Ovary (tissue), 9 donors: ENCODE results near the gene HEMGN. TPM values are rescaled to one million over a fixed set of nuclear protein-coding genes. Genes with fewer than 3 reads are reported as not detected.

Experiments used
- DNase-seq, 5 donors: peaks; one replicate each; pipeline ENCODE4 v3.0.0-alpha.2; 2019 to 2020
- H3K27ac ChIP-seq, 2 donors: fragments of 200-600 bp; one replicate each; pipeline versions ENCODE4 v1.5.1 to v1.8.0; 2019 to 2022
- H3K27me3 ChIP-seq: fragments of 200-600 bp; one replicate; pipeline ENCODE4 v1.8.0; 2022
- H3K36me3 ChIP-seq: fragments of 200-600 bp; sonication (generic); one replicate; pipeline ENCODE4 v1.5.1; 2019
- H3K4me1 ChIP-seq: one replicate; pipeline ENCODE4 v1.8.1; 2013; ENCODE audit warnings: mild to moderate bottlenecking, moderate library complexity; ENCODE audit not compliant: insufficient read depth
- H3K4me3 ChIP-seq: fragments of 200-600 bp; sonication (generic); one replicate; pipeline ENCODE4 v1.5.1; 2017
- H3K9me3 ChIP-seq, 2 donors: fragments of 200-600 bp in 1 of 2; sonication (generic) in 1 of 2; one replicate each; pipeline versions ENCODE4 v1.5.1 to v1.8.1; 2013 to 2019; ENCODE audit warnings: mild to moderate bottlenecking in 1 of 2, moderate library complexity in 1 of 2
- EP300 ChIP-seq: sonication (generic); formaldehyde crosslinking; IDR thresholded peaks from one replicate; pipeline ENCODE4 v1.6.1; 2017; ENCODE audit warnings: antibody characterized with exemption
- POLR2A ChIP-seq: fragments of 450-650 bp; IDR thresholded peaks from one replicate; pipeline ENCODE4 v1.6.1; 2017; ENCODE audit warnings: antibody characterized with exemption, mild to moderate bottlenecking, moderate library complexity
- WGBS, 3 donors: extraction: QIAGEN DNeasy Blood & Tissue Kit in 1 of 3; methylation state at CpG; one replicate each; pipeline versions ENCODE4 v1.1.5 to v1.1.7; 2013 to 2017; 5-methylcytosine and 5-hydroxymethylcytosine counted together
- intact Hi-C, 4 donors: fragments of 100-400 bp; cut with DNase I; formaldehyde crosslinking; loops; one replicate each; pipeline versions ENCODE4 v1.11.0 to v1.15.1; 2022 to 2023
- polyA plus RNA-seq, 2 donors: library from polyadenylated mRNA; stranded (reverse); fragments of 200-250 nt in 1 of 2; fragments of 350-450 nt in 1 of 2; fragmentation: Illumina TruSeq in 1 of 2; extraction: RNeasy Lipid Tissue Mini Kit (QIAGEN cat#74804) in 1 of 2; gene quantifications; one replicate each; pipeline ENCODE4 v1.2.3, GENCODE V29; 2013 to 2014
- total RNA-seq, 7 donors: library from RNA; depleted of rRNA in 2 of 7; stranded (reverse); fragments of >200 nt in 2 of 7; fragmentation: NEBNext Ultra II Directional in 3 of 7; extraction: Animal tissue kit (Norgen Biotek cat#: 25700) in 3 of 7; gene quantifications; one replicate each; pipeline versions ENCODE4 v1.1.0 to v1.2.4, GENCODE V29; 2016 to 2023
- TF ChIP-seq, protein P1 (sequence below), 3 donors: fragments of 450-650 bp in 2 of 3; fragments of 200-600 bp in 1 of 3; IDR thresholded peaks; one replicate each; pipeline versions ENCODE4 v1.5.1 to v1.8.0; 2016 to 2022; ENCODE audit warnings: antibody characterized with exemption in 3 of 3, mild to moderate bottlenecking in 1 of 3
- donor health status: DM: no; HTN: no; CAD: no; lungs with moderate emphysema.
- donor health status: DM: no; HTN: no; CAD: no.
- donor health status: Bipolar disorder and iron deficiency.
- donor health status: DM: yes; HTN: yes; CAD: no.
- donor health status: DM: no; HTN: no; CAD: no.
- donor health status: DM: yes; HTN: yes; CAD: no.

The HEMGN gene
- total and polyA plus RNA-seq, 9 donors, result 0.10 to 0.53 TPM; not detected in 7

DNA sequence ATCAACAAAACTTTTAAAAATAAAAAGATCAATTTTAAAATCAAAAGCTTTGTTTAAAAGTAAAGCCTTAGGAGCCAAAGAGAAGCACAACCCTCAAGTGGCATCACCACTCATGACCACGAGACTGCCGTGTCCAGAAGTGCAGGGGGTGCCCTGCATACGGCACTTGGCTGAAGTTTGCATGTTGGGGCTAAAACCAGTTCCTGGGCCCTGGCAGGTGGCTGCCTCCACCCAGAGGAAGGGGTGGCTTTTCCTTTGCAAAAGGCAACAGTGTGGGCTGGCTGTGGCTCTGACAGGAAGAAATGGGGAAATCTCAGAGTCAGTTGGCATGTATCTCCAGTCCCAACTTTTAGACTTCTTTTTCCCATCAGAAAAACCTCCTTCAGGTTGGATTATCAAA, 30.9 kb downstream of the HEMGN start:
- intact Hi-C loops, result no loop called here
- no peaks in the 10 kb centered on the region for H3K27me3 ChIP-seq
- no peaks in the 10 kb centered on the region for H3K4me1 ChIP-seq
- no peak for DNase-seq
- no peak overlapping the region for H3K4me3 ChIP-seq
- no peaks in the 10 kb centered on the region for H3K36me3 ChIP-seq
- no peaks in the 10 kb centered on the region for H3K9me3 ChIP-seq
- no peak overlapping the region for H3K27ac ChIP-seq
- WGBS, 3 donors, result 85 to 89% (median 87%) methylated on average over 3 of the region's 3 CpGs
- TF ChIP-seq EP300 (no peak), POLR2A (no peak)
- TF ChIP-seq, protein P1, sequence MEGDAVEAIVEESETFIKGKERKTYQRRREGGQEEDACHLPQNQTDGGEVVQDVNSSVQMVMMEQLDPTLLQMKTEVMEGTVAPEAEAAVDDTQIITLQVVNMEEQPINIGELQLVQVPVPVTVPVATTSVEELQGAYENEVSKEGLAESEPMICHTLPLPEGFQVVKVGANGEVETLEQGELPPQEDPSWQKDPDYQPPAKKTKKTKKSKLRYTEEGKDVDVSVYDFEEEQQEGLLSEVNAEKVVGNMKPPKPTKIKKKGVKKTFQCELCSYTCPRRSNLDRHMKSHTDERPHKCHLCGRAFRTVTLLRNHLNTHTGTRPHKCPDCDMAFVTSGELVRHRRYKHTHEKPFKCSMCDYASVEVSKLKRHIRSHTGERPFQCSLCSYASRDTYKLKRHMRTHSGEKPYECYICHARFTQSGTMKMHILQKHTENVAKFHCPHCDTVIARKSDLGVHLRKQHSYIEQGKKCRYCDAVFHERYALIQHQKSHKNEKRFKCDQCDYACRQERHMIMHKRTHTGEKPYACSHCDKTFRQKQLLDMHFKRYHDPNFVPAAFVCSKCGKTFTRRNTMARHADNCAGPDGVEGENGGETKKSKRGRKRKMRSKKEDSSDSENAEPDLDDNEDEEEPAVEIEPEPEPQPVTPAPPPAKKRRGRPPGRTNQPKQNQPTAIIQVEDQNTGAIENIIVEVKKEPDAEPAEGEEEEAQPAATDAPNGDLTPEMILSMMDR (IDR thresholded peaks at IDR 0.05), result no peak

GRCh38 chr9:97906236-97906831, 31.6 kb downstream of the HEMGN start:
- 81 to 91% (median 86%) methylated on average over 12 of the region's 12 CpGs for WGBS, 3 donors
- no peak for DNase-seq

GRCh38 chr9:97905228-97905627, 32.7 kb downstream of the HEMGN start:
- DNase-seq, result no peak
- Histone ChIP-seq H3K4me1 (no peaks in the 10 kb centered on the region), H3K9me3 (no peaks in the 10 kb centered on the region), H3K36me3 (no peaks in the 10 kb centered on the region), H3K27ac (no peak overlapping the region), H3K27me3 (no peaks in the 10 kb centered on the region), H3K4me3 (no peak overlapping the region)
- no peak for TF ChIP-seq EP300
- TF ChIP-seq, protein P1 (IDR thresholded peaks at IDR 0.05), result no peak
- TF ChIP-seq POLR2A, result no peak
- intact Hi-C loops, result no loop called here
- WGBS, 3 donors, result 93 to 97% (median 97%) methylated on average over 2 of the region's 2 CpGs

More at GRCh38 chr9:97906236-97906831, 31.6 kb downstream of the HEMGN start:
- Histone ChIP-seq H3K27ac (no peak overlapping the region), H3K4me1 (no peaks in the 10 kb centered on the region), H3K9me3 (no peaks in the 10 kb centered on the region), H3K36me3 (no peaks in the 10 kb centered on the region), H3K27me3 (no peaks in the 10 kb centered on the region), H3K4me3 (no peak overlapping the region)
- intact Hi-C loops, result no loop called here
- TF ChIP-seq POLR2A (no peak), EP300 (no peak)
- TF ChIP-seq, protein P1 (IDR thresholded peaks at IDR 0.05), result no peak

DNA sequence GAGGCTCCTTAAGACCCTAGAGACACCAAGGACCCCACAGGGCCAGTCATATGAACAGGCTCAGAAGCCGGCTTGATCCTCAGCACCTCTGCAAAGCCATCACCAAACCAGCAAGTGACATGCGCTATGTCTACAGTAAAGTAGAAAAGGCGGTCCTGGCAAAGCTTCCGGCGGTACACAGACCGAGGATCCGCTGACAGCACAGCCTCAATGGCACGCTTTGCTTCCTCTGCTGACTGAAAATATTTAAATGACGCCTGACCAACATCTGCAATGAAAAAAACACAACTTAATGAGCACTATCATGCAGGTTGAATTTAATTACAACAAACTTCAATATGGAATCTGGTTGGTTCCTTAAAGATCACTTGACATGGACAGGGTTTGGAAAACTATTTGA, 33.2 kb downstream of the HEMGN start:
- TF ChIP-seq POLR2A (no peak), EP300 (no peak)
- TF ChIP-seq, protein P1 (IDR thresholded peaks at IDR 0.05), result no peak
- WGBS, 3 donors, result 94 to 96% (median 94%) methylated on average over 9 of the region's 9 CpGs
- H3K4me3 ChIP-seq, result no peak overlapping the region
- H3K36me3 ChIP-seq, result no peaks in the 10 kb centered on the region
- no peaks in the 10 kb centered on the region for H3K9me3 ChIP-seq
- intact Hi-C loops, result no loop called here
- H3K27me3 ChIP-seq, result no peaks in the 10 kb centered on the region
- DNase-seq, result no peak
- no peak overlapping the region for H3K27ac ChIP-seq
- no peaks in the 10 kb centered on the region for H3K4me1 ChIP-seq
